Large intestine (tissue), 3 donors: ENCODE measurements around the gene HCK. TPM values are rescaled to one million over a fixed set of nuclear protein-coding genes. Genes with fewer than 3 reads are reported as not detected.
"Not testable (repeated sequence)": the region's sequence is repeated elsewhere in the genome, so short reads cannot be mapped to it uniquely, and the experiment has no call there.

Experiments
- DNase-seq, 2 donors: peaks; one replicate each; pipeline versions ENCODE4 v3.0.0 to v3.0.0-alpha.2; 2013
- H3K27ac ChIP-seq: one replicate; pipeline ENCODE4 v1.5.1; 2013; ENCODE audit warnings: low read length
- H3K27me3 ChIP-seq: 2 replicates; pipeline ENCODE4 v1.6.1; 2013; ENCODE audit warnings: low read length; ENCODE audit not compliant: control insufficient read depth, insufficient read depth
- H3K36me3 ChIP-seq: 2 replicates; pipeline ENCODE4 v1.6.1; 2013; ENCODE audit warnings: low read length; ENCODE audit not compliant: control insufficient read depth, insufficient read depth
- H3K4me1 ChIP-seq: one replicate; pipeline ENCODE4 v1.6.1; 2013; ENCODE audit warnings: low read length; ENCODE audit not compliant: control insufficient read depth, insufficient read depth
- H3K4me3 ChIP-seq: one replicate; pipeline ENCODE4 v1.5.1; 2013; ENCODE audit warnings: low read length
- H3K9me3 ChIP-seq: one replicate; pipeline ENCODE4 v1.6.1; 2013; ENCODE audit warnings: mild to moderate bottlenecking, low read depth, low read length, moderate library complexity; ENCODE audit not compliant: control insufficient read depth
- WGBS: methylation state at CpG from one replicate; pipeline ENCODE4 v1.1.5; 2013; ENCODE audit warnings: low lambda C conversion rate; ENCODE audit not compliant: insufficient coverage; 5-methylcytosine and 5-hydroxymethylcytosine counted together
- polyA plus RNA-seq: library from polyadenylated mRNA; unstranded; fragments of 120-200 nt; gene quantifications from one replicate; pipeline ENCODE4 v1.2.1, GENCODE V29; 2013

The HCK gene
- polyA plus RNA-seq, 1 donor: 10.8 TPM

GRCh38 chr20:32114305-32114960 lies 62.4 kb downstream of the HCK start:
- no CpG with 5 or more reads among the region's 8 CpGs for WGBS
- peaks cover 12% of the 10 kb centered on the region for H3K36me3 ChIP-seq
- H3K4me1 ChIP-seq: peaks cover 24% of the 10 kb centered on the region
- H3K27me3 ChIP-seq: no peaks in the 10 kb centered on the region
- no peak overlapping the region for H3K4me3 ChIP-seq
- no peaks in the 10 kb centered on the region for H3K9me3 ChIP-seq
- H3K27ac ChIP-seq: no peak overlapping the region
- DNase-seq: no peak

- no peak for DNase-seq
- H3K27me3 ChIP-seq: no peaks in the 10 kb centered on the region
- H3K27ac ChIP-seq: no peak overlapping the region
- WGBS: no CpG with 5 or more reads among the region's 5 CpGs
- peaks cover 24% of the 10 kb centered on the region for H3K4me1 ChIP-seq
- no peaks in the 10 kb centered on the region for H3K9me3 ChIP-seq
- H3K4me3 ChIP-seq: no peak overlapping the region
- peaks cover 12% of the 10 kb centered on the region for H3K36me3 ChIP-seq
Measured at GRCh38 chr20:32115211-32115767, 63.2 kb downstream of the HCK start.

GRCh38 chr20:32116079-32116521 lies 64.1 kb downstream of the HCK start:
- H3K27ac ChIP-seq: no peak overlapping the region
- H3K4me3 ChIP-seq: no peak overlapping the region
- no peaks in the 10 kb centered on the region for H3K27me3 ChIP-seq
- DNase-seq: no peak
- peaks cover 12% of the 10 kb centered on the region for H3K36me3 ChIP-seq
- 100% methylated on average over 1 of the region's 6 CpGs for WGBS
- H3K4me1 ChIP-seq: peaks cover 24% of the 10 kb centered on the region
- H3K9me3 ChIP-seq: no peaks in the 10 kb centered on the region

GRCh38 chr20:32116796-32117195 lies 64.8 kb downstream of the HCK start:
- peaks cover 21% of the 10 kb centered on the region for H3K4me1 ChIP-seq

GRCh38 chr20:32118427-32118826 lies 66.4 kb downstream of the HCK start:
- peaks cover 12% of the 10 kb centered on the region for H3K36me3 ChIP-seq
- no CpG with 5 or more reads among the region's 5 CpGs for WGBS
- DNase-seq, H3K27me3 ChIP-seq, H3K9me3 ChIP-seq, H3K27ac ChIP-seq, H3K4me3 ChIP-seq, H3K4me1 ChIP-seq: not testable (repeated sequence)

More at GRCh38 chr20:32116796-32117195, 64.8 kb downstream of the HCK start:
- not testable (repeated sequence) for H3K9me3 ChIP-seq, DNase-seq, H3K27me3 ChIP-seq, H3K4me3 ChIP-seq, H3K27ac ChIP-seq
- H3K36me3 ChIP-seq: peaks cover 12% of the 10 kb centered on the region
- no CpG with 5 or more reads among the region's 6 CpGs for WGBS

GRCh38 chr20:32119734-32120133 lies 67.7 kb downstream of the HCK start:
- no peak for DNase-seq
- 100% methylated on average over 1 of the region's 2 CpGs for WGBS
- H3K27me3 ChIP-seq: no peaks in the 10 kb centered on the region
- peaks cover 8% of the 10 kb centered on the region for H3K9me3 ChIP-seq
- H3K4me3 ChIP-seq: no peak overlapping the region
- H3K4me1 ChIP-seq: peaks cover 4% of the 10 kb centered on the region
- no peak overlapping the region for H3K27ac ChIP-seq
- peaks cover 12% of the 10 kb centered on the region for H3K36me3 ChIP-seq

- H3K9me3 ChIP-seq: not testable (repeated sequence)
Measured at GRCh38 chr20:32121908-32122307, 69.9 kb downstream of the HCK start.

GRCh38 chr20:32123088-32123487 lies 71.0 kb downstream of the HCK start:
- DNase-seq: no peak
- no peak overlapping the region for H3K4me3 ChIP-seq
- no peak overlapping the region for H3K27ac ChIP-seq
- peaks cover 8% of the 10 kb centered on the region for H3K36me3 ChIP-seq
- no peaks in the 10 kb centered on the region for H3K27me3 ChIP-seq
- H3K9me3 ChIP-seq: peaks cover 8% of the 10 kb centered on the region
- no CpG with 5 or more reads among the region's 4 CpGs for WGBS
- no peaks in the 10 kb centered on the region for H3K4me1 ChIP-seq

More at GRCh38 chr20:32121908-32122307, 69.9 kb downstream of the HCK start:
- not testable (repeated sequence) for H3K4me3 ChIP-seq, H3K27ac ChIP-seq, DNase-seq, H3K36me3 ChIP-seq, H3K27me3 ChIP-seq, H3K4me1 ChIP-seq
- WGBS: no CpG with 5 or more reads among the region's 31 CpGs

GRCh38 chr20:32124916-32125454 lies 72.9 kb downstream of the HCK start:
- H3K27me3 ChIP-seq: no peaks in the 10 kb centered on the region
- no peak for DNase-seq
- H3K4me1 ChIP-seq: no peaks in the 10 kb centered on the region
- WGBS: 86% methylated on average over 1 of the region's 4 CpGs
- H3K27ac ChIP-seq: no peak overlapping the region
- peaks cover 6% of the 10 kb centered on the region for H3K36me3 ChIP-seq
- H3K4me3 ChIP-seq: no peak overlapping the region
- peaks cover 8% of the 10 kb centered on the region for H3K9me3 ChIP-seq

- 75% methylated on average over 2 of the region's 5 CpGs for WGBS
- no peak for DNase-seq
- Histone ChIP-seq H3K27ac (no peak overlapping the region), H3K4me3 (no peak overlapping the region), H3K4me1 (no peaks in the 10 kb centered on the region), H3K27me3 (no peaks in the 10 kb centered on the region), H3K9me3 (peaks cover 8% of the 10 kb centered on the region), H3K36me3 (peaks cover 6% of the 10 kb centered on the region)
Measured at GRCh38 chr20:32125506-32125905, 73.5 kb downstream of the HCK start.
